ENCODE measurements around the gene RNASE11. TPM values are rescaled to one million over a fixed set of nuclear protein-coding genes. Genes with fewer than 3 reads are reported as not detected.

RNASE11 gene
- total RNA-seq, 1 donor from 2014 or later: not detected

DNA sequence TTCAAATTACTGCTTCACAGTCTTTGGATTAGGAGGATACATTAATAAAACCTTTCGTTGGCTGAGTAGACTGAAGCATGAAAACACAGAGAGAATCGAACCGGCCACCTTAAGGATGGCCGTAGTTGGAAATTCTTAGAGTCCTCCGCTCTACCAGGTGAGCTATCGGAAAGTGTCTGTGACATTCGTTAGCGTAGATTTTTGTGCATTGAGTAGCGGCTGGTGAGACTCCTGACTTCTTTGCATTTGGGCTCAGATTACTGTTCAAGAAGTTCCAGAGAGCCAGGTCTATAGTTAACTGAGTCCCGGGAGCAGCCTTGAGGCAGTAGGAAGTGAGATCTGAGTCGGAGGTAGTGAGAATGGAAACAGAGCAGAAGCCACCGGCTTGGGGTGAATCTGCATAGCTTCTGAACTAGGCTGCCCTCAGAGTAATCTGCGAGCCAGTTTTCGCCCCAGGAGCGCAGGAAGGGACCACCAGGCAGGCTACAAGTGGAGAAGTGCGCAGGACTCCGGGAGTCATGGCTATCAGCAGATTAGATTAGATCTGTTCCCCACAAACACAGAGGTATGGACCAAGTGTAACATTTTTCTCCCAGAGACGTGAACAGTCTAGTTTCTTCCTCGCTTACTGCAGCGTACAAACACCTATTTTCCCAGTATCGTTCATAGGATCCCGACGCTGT, 42.7 kb upstream of the RNASE11 start:
- H3K9me3 Mint-ChIP-seq: peaks cover 13% of the 10 kb centered on the region
- peak overlapping the region; percentile 77 for H3K4me3 Mint-ChIP-seq
- no peaks in the 10 kb centered on the region for H3K36me3 Mint-ChIP-seq
- peak overlapping the region; percentile 52 for H3K27ac Mint-ChIP-seq
- H3K4me1 Mint-ChIP-seq: peaks cover 45% of the 10 kb centered on the region
- TF ChIP-seq, protein P1, sequence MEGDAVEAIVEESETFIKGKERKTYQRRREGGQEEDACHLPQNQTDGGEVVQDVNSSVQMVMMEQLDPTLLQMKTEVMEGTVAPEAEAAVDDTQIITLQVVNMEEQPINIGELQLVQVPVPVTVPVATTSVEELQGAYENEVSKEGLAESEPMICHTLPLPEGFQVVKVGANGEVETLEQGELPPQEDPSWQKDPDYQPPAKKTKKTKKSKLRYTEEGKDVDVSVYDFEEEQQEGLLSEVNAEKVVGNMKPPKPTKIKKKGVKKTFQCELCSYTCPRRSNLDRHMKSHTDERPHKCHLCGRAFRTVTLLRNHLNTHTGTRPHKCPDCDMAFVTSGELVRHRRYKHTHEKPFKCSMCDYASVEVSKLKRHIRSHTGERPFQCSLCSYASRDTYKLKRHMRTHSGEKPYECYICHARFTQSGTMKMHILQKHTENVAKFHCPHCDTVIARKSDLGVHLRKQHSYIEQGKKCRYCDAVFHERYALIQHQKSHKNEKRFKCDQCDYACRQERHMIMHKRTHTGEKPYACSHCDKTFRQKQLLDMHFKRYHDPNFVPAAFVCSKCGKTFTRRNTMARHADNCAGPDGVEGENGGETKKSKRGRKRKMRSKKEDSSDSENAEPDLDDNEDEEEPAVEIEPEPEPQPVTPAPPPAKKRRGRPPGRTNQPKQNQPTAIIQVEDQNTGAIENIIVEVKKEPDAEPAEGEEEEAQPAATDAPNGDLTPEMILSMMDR (IDR thresholded peaks at IDR 0.05; ENCODE audit: unreplicated experiment): no peak
- peaks cover 89% of the 10 kb centered on the region for H3K27me3 Mint-ChIP-seq (ENCODE audit: low read depth)
- DNase-seq (ENCODE audit: low spot score in 2 of 2, unreplicated experiment in 2 of 2): peak in 1 of 2 experiments; percentile 58

- Mint-ChIP-seq H3K27ac (no peak overlapping the region), H3K27me3 (ENCODE audit: low read depth) (peaks cover 86% of the 10 kb centered on the region), H3K4me3 (no peak overlapping the region)
These were observed 40.5 kb upstream of the RNASE11 start for GRCh38 chr14:20628063-20628854.

GRCh38 chr14:20627346-20628027, 39.7 kb upstream of the RNASE11 start:
- no peaks in the 10 kb centered on the region for H3K9me3 Mint-ChIP-seq
- H3K4me3 Mint-ChIP-seq: no peak overlapping the region
- TF ChIP-seq, protein P1 (IDR thresholded peaks at IDR 0.05; ENCODE audit: unreplicated experiment): no peak
- no peak for DNase-seq (ENCODE audit: low spot score in 2 of 2, unreplicated experiment in 2 of 2)
- H3K27ac Mint-ChIP-seq: no peak overlapping the region
- H3K4me1 Mint-ChIP-seq: peaks cover 55% of the 10 kb centered on the region
- H3K36me3 Mint-ChIP-seq: no peaks in the 10 kb centered on the region
- H3K27me3 Mint-ChIP-seq (ENCODE audit: low read depth): peaks cover 85% of the 10 kb centered on the region

More at GRCh38 chr14:20628063-20628854, 40.5 kb upstream of the RNASE11 start:
- TF ChIP-seq, protein P1 (IDR thresholded peaks at IDR 0.05; ENCODE audit: unreplicated experiment): no peak
- H3K4me1 Mint-ChIP-seq: peaks cover 59% of the 10 kb centered on the region
- H3K36me3 Mint-ChIP-seq: no peaks in the 10 kb centered on the region
- no peak for DNase-seq (ENCODE audit: low spot score in 2 of 2, unreplicated experiment in 2 of 2)
- no peaks in the 10 kb centered on the region for H3K9me3 Mint-ChIP-seq

- H3K4me3 Mint-ChIP-seq: peak overlapping the region; percentile 58
- H3K4me1 Mint-ChIP-seq: peaks cover 51% of the 10 kb centered on the region
These were observed 38.5 kb upstream of the RNASE11 start for GRCh38 chr14:20626274-20626673.

DNA sequence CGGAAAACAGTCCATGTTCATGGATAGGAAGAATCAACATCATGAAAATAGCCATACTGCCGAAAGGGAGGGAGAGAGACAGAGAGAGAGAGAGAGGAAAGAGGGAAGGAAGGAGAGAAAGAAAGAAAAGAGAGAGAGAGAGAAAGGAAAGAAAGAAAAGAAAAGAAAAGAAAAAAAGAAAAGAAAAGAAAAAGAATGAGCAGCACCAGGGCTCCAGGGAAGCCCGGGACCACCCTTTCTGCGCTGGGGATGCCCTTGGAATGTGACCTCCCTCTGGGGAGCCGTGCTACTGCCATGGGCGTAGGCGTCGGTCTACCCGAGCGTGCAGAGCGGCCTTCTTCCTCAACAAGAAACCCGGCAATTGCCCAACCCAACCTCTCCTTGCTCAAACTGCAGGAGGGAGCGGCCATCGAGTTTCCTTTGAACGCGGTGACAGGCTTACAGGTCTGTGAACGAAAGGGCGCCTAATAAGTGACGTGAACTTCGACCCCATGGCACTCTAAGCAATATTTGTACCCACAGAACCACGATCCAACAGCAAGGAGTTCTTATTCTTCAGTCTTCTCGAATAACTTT, 36.8 kb upstream of the RNASE11 start:
- no peaks in the 10 kb centered on the region for H3K36me3 Mint-ChIP-seq
- TF ChIP-seq, protein P1 (IDR thresholded peaks at IDR 0.05; ENCODE audit: unreplicated experiment): no peak
- no peak for DNase-seq (ENCODE audit: low spot score in 2 of 2, unreplicated experiment in 2 of 2)
- H3K9me3 Mint-ChIP-seq: no peaks in the 10 kb centered on the region
- peak overlapping the region; percentile 58 for H3K4me3 Mint-ChIP-seq
- no peak overlapping the region for H3K27ac Mint-ChIP-seq
- peaks cover 45% of the 10 kb centered on the region for H3K4me1 Mint-ChIP-seq
- peaks cover 68% of the 10 kb centered on the region for H3K27me3 Mint-ChIP-seq (ENCODE audit: low read depth)

More at GRCh38 chr14:20626274-20626673, 38.5 kb upstream of the RNASE11 start:
- TF ChIP-seq, protein P1 (IDR thresholded peaks at IDR 0.05; ENCODE audit: unreplicated experiment): no peak
- H3K36me3 Mint-ChIP-seq: no peaks in the 10 kb centered on the region
- H3K27me3 Mint-ChIP-seq (ENCODE audit: low read depth): peaks cover 81% of the 10 kb centered on the region
- no peaks in the 10 kb centered on the region for H3K9me3 Mint-ChIP-seq
- H3K27ac Mint-ChIP-seq: no peak overlapping the region
- DNase-seq (ENCODE audit: low spot score in 2 of 2, unreplicated experiment in 2 of 2): no peak
